CD14-positive monocyte (primary cell): Measurements from ENCODE around the gene ZNF385A. TPM values are rescaled to one million over a fixed set of nuclear protein-coding genes. Genes with fewer than 3 reads are reported as not detected.

Experiments
- DNase-seq, 3 donors: peaks; one replicate each; pipeline ENCODE4 v3.0.0-alpha.2; 2011 to 2022
- H2AFZ ChIP-seq: 2 replicates; pipeline ENCODE4 v1.6.0; 2012; ENCODE audit warnings: mild to moderate bottlenecking, low read depth, low read length, inconsistent platforms; ENCODE audit not compliant: insufficient read depth, poor library complexity, severe bottlenecking
- H3K27ac ChIP-seq, 2 donors: 1 replicate in 1 of 2; 2 replicates in 1 of 2; pipeline ENCODE4 v1.5.1; 2012 to 2013; ENCODE audit warnings: low read length in 2 of 2, control low read depth in 1 of 2, inconsistent platforms in 1 of 2, low read depth in 1 of 2, mild to moderate bottlenecking in 1 of 2
- H3K27me3 ChIP-seq, 2 donors: one replicate each; pipeline versions ENCODE4 v1.6.0 to v1.6.1; 2011 to 2013; ENCODE audit warnings: low read length in 2 of 2; ENCODE audit not compliant: control insufficient read depth in 2 of 2, insufficient read depth in 2 of 2
- H3K36me3 ChIP-seq, 2 donors: replicated peaks in 1 of 2; 1 replicate in 1 of 2; 2 replicates in 1 of 2; pipeline versions ENCODE4 v1.5.1 to v1.6.1; 2012 to 2013; ENCODE audit warnings: low read length in 2 of 2, control low read depth in 1 of 2, inconsistent platforms in 1 of 2, mild to moderate bottlenecking in 1 of 2; ENCODE audit not compliant: insufficient read depth in 2 of 2, control insufficient read depth in 1 of 2
- H3K4me1 ChIP-seq, 2 donors: 1 replicate in 1 of 2; 2 replicates in 1 of 2; pipeline versions ENCODE4 v1.5.1 to v1.6.1; 2012 to 2013; ENCODE audit warnings: low read length in 2 of 2, control low read depth in 1 of 2, inconsistent platforms in 1 of 2, mild to moderate bottlenecking in 1 of 2, moderate library complexity in 1 of 2; ENCODE audit not compliant: insufficient read depth in 2 of 2, control insufficient read depth in 1 of 2
- H3K4me2 ChIP-seq: replicated peaks from 2 replicates; pipeline ENCODE3; 2012; ENCODE audit warnings: low read length, moderate library complexity, mild to moderate bottlenecking; ENCODE audit not compliant: poor library complexity, severe bottlenecking; ENCODE audit errors: extremely low read depth
- H3K4me3 ChIP-seq, 3 experiments: fragments of 200-600 bp in 1 of 3; sonication (generic) in 1 of 3; replicated peaks in 1 of 3; 1 replicate in 2 of 3; 2 replicates in 1 of 3; pipeline ENCODE4 v1.5.1; 2011 to 2013; ENCODE audit warnings: low read length in 3 of 3, mild to moderate bottlenecking in 3 of 3, control low read depth in 2 of 3, low read depth in 2 of 3, inconsistent platforms in 1 of 3, moderate library complexity in 1 of 3
- H3K79me2 ChIP-seq: 2 replicates; pipeline ENCODE4 v1.6.0; 2012; ENCODE audit warnings: mild to moderate bottlenecking, control low read depth, inconsistent platforms, low read length, moderate library complexity; ENCODE audit not compliant: insufficient read depth
- H3K9ac ChIP-seq: 2 replicates; pipeline ENCODE4 v1.6.0; 2017; ENCODE audit warnings: low read length, mild to moderate bottlenecking; ENCODE audit not compliant: insufficient read depth, poor library complexity, severe bottlenecking
- H3K9me3 ChIP-seq, 2 donors: replicated peaks in 1 of 2; 1 replicate in 1 of 2; 2 replicates in 1 of 2; pipeline versions ENCODE4 v1.5.1 to v1.6.1; 2012 to 2013; ENCODE audit warnings: low read length in 2 of 2, control low read depth in 1 of 2; ENCODE audit not compliant: control insufficient read depth in 1 of 2, insufficient read depth in 1 of 2
- H4K20me1 ChIP-seq: 2 replicates; pipeline ENCODE4 v1.6.0; 2012; ENCODE audit warnings: mild to moderate bottlenecking, low read length, control low read depth, moderate library complexity; ENCODE audit not compliant: insufficient read depth
- H3K27ac Mint-ChIP-seq, 7 donors: one replicate each; pipeline ENCODE4 v1.8.0; 2020; ENCODE audit warnings: mild to moderate bottlenecking in 7 of 7, mixed read lengths in 7 of 7, moderate library complexity in 6 of 7, inconsistent platforms in 2 of 7
- H3K27me3 Mint-ChIP-seq, 3 donors: one replicate each; pipeline ENCODE4 v1.8.0; 2021 to 2022; ENCODE audit warnings: low read depth in 3 of 3, mild to moderate bottlenecking in 3 of 3, mixed read lengths in 3 of 3, moderate library complexity in 3 of 3, inconsistent platforms in 1 of 3
- H3K36me3 Mint-ChIP-seq, 2 donors: one replicate each; pipeline ENCODE4 v1.8.0; 2020; ENCODE audit warnings: mixed read lengths in 2 of 2, inconsistent platforms in 1 of 2, mild to moderate bottlenecking in 1 of 2
- H3K4me1 Mint-ChIP-seq: one replicate; pipeline ENCODE4 v1.8.0; 2020; ENCODE audit warnings: mild to moderate bottlenecking, mixed read lengths
- H3K4me3 Mint-ChIP-seq, 2 donors: one replicate each; pipeline ENCODE4 v1.8.0; 2020; ENCODE audit warnings: mild to moderate bottlenecking in 2 of 2, mixed read lengths in 2 of 2, moderate library complexity in 1 of 2
- H3K9me3 Mint-ChIP-seq, 7 donors: one replicate each; pipeline ENCODE4 v1.8.0; 2020 to 2022; ENCODE audit warnings: mixed read lengths in 7 of 7, mild to moderate bottlenecking in 6 of 7, moderate library complexity in 6 of 7, inconsistent platforms in 2 of 7
- WGBS: methylation state at CpG from one replicate; pipeline ENCODE4 v1.1.5; 2013; ENCODE audit warnings: missing lambda C conversion rate; ENCODE audit not compliant: insufficient coverage; 5-methylcytosine and 5-hydroxymethylcytosine counted together
- intact Hi-C, 2 donors: fragments of 100-400 bp; cut with micrococcal nuclease; formaldehyde crosslinking; loops; one replicate each; pipeline versions ENCODE4 v1.15.0 to v1.15.1; 2023
- polyA plus RNA-seq, 3 donors: library from polyadenylated mRNA; depleted of rRNA in 1 of 3; unstranded in 2 of 3; stranded (reverse) in 1 of 3; fragments of 300-500 nt in 2 of 3; fragments of >200 nt in 1 of 3; fragmentation: Illumina TruSeq in 2 of 3; gene quantifications; 1 replicate in 2 of 3; 2 replicates in 1 of 3; pipeline ENCODE4 v1.2.3, GENCODE V29; 2012 to 2021
- TF ChIP-seq, protein P1 (sequence below): fragments of 200-600 bp; IDR thresholded peaks from one replicate; pipeline ENCODE4 v1.8.0; 2022; ENCODE audit warnings: antibody characterized with exemption, mild to moderate bottlenecking

The ZNF385A gene
- polyA plus RNA-seq, 3 donors = 53.9 to 97.6 (median 78.3) TPM

DNA sequence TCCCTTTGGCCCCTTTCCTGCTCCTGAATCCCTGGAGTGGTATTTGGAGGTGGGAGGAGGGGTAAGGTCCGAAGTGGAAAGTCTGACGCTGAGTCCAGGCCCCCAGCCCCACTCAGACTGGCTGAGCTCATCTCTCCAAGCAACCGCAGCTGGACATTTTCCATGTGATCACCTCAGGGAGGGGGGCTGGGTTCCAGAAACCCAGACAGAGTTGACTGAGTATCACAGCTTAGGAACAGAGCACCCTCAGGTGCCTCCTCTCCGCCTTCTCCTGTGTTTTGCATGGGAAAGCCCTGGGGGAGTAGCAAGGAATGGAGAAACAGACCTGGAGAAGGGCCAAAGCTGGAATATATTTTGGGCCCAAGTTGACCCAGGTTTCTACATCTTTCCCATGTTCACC, 42.6 kb upstream of the ZNF385A start:
- H3K27ac ChIP-seq = no peak overlapping the region
- no peak overlapping the region for H3K27ac Mint-ChIP-seq

DNA sequence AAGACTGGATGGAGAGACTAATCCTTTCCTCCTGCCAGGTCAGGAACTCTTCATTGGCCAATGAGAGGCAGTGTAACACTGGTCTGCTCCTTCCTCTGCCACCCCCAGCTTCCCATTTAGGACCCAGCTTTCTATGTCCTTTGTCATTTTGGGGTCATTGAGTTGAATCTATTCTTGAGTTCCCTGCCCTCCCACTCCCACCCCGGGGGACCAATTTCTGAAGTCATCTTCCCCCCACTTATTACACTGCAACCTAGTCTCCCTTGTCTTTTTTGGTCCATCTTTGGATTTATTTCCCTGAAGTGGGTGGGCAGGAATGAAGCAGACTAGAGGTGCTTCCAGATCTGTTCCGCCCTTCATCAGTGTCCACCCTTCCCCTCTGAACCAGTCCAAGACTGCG, 42.2 kb upstream of the ZNF385A start:
- Histone ChIP-seq H2AFZ (no peak overlapping the region), H3K4me3 (no peak overlapping the region), H3K9ac (no peak overlapping the region), H3K9me3 (no peaks in the 10 kb centered on the region), H4K20me1 (no peaks in the 10 kb centered on the region), H3K36me3 (no peaks in the 10 kb centered on the region), H3K79me2 (no peaks in the 10 kb centered on the region), H3K4me1 (peaks cover 32 to 57% of the 10 kb centered on the region in 2 donors), H3K4me2 (no peak overlapping the region), H3K27ac (no peak overlapping the region), H3K27me3 (no peaks in the 10 kb centered on the region)
- Mint-ChIP-seq H3K4me1 (peaks cover 68% of the 10 kb centered on the region), H3K27me3 (peaks cover 5 to 14% (median 11%) of the 10 kb centered on the region in 3 donors), H3K4me3 (no peak overlapping the region), H3K36me3 (peaks cover 0 to 5% of the 10 kb centered on the region in 2 donors), H3K9me3 (peaks cover 0 to 4% (median 0%) of the 10 kb centered on the region in 7 donors), H3K27ac (peak overlapping the region in 1 of 7 donors; percentile 3)
- intact Hi-C loops = no loop called here
- no CpG with 5 or more reads among the region's 3 CpGs for WGBS
- DNase-seq = no peak
- TF ChIP-seq, protein P1, sequence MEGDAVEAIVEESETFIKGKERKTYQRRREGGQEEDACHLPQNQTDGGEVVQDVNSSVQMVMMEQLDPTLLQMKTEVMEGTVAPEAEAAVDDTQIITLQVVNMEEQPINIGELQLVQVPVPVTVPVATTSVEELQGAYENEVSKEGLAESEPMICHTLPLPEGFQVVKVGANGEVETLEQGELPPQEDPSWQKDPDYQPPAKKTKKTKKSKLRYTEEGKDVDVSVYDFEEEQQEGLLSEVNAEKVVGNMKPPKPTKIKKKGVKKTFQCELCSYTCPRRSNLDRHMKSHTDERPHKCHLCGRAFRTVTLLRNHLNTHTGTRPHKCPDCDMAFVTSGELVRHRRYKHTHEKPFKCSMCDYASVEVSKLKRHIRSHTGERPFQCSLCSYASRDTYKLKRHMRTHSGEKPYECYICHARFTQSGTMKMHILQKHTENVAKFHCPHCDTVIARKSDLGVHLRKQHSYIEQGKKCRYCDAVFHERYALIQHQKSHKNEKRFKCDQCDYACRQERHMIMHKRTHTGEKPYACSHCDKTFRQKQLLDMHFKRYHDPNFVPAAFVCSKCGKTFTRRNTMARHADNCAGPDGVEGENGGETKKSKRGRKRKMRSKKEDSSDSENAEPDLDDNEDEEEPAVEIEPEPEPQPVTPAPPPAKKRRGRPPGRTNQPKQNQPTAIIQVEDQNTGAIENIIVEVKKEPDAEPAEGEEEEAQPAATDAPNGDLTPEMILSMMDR = no peak

More for the DNA sequence above, 42.6 kb upstream of the ZNF385A start:
- peaks cover 0 to 4% (median 0%) of the 10 kb centered on the region in 7 donors for H3K9me3 Mint-ChIP-seq
- Histone ChIP-seq H2AFZ (no peak overlapping the region), H4K20me1 (no peaks in the 10 kb centered on the region), H3K9ac (no peak overlapping the region), H3K36me3 (no peaks in the 10 kb centered on the region), H3K4me3 (no peak overlapping the region), H3K4me2 (no peak overlapping the region), H3K4me1 (peaks cover 34 to 54% of the 10 kb centered on the region in 2 donors), H3K9me3 (no peaks in the 10 kb centered on the region), H3K79me2 (no peaks in the 10 kb centered on the region), H3K27me3 (no peaks in the 10 kb centered on the region)
- H3K27me3 Mint-ChIP-seq = peaks cover 9 to 14% (median 14%) of the 10 kb centered on the region in 3 donors
- 100% methylated on average over 3 of the region's 4 CpGs for WGBS
- intact Hi-C loops = no loop called here
- H3K4me3 Mint-ChIP-seq = no peak overlapping the region
- no peak for DNase-seq
- TF ChIP-seq, protein P1 = no peak
- peaks cover 67% of the 10 kb centered on the region for H3K4me1 Mint-ChIP-seq
- peaks cover 0 to 2% of the 10 kb centered on the region in 2 donors for H3K36me3 Mint-ChIP-seq
